Loucy (cell line): ENCODE measurements around the gene OR10Z1.

ENCODE experiments used
- CTCF ChIP-seq: fragments of 200-600 bp; sonication (generic); conservative IDR thresholded peaks from 2 replicates; pipeline ENCODE4 v1.5.1; 2014; ENCODE audit warnings: mild to moderate bottlenecking, antibody characterized with exemption, low read length
- EZH2phosphoT487 ChIP-seq: fragments of 200-600 bp; IDR thresholded peaks from 2 replicates; pipeline ENCODE4 v1.6.1; 2018; ENCODE audit warnings: antibody characterized with exemption, mild to moderate bottlenecking, moderate library complexity, borderline replicate concordance

- no peak for TF ChIP-seq CTCF
- TF ChIP-seq EZH2phosphoT487: no peak
Measured at GRCh38 chr1:158572226-158572625, 32.8 kb upstream of the OR10Z1 start.
